GM18873 (cell line): ENCODE data around the gene TTYH3.

Experiments used
- ATAC-seq: cut with Tn5 transposase; IDR thresholded peaks from one replicate; pipeline ENCODE4 v1.9.1; 2021; ENCODE audit warnings: mild to moderate bottlenecking, moderate library complexity, moderate number of reproducible peaks; ENCODE audit not compliant: unreplicated experiment, low FRiP score

The TTYH3 gene

DNA sequence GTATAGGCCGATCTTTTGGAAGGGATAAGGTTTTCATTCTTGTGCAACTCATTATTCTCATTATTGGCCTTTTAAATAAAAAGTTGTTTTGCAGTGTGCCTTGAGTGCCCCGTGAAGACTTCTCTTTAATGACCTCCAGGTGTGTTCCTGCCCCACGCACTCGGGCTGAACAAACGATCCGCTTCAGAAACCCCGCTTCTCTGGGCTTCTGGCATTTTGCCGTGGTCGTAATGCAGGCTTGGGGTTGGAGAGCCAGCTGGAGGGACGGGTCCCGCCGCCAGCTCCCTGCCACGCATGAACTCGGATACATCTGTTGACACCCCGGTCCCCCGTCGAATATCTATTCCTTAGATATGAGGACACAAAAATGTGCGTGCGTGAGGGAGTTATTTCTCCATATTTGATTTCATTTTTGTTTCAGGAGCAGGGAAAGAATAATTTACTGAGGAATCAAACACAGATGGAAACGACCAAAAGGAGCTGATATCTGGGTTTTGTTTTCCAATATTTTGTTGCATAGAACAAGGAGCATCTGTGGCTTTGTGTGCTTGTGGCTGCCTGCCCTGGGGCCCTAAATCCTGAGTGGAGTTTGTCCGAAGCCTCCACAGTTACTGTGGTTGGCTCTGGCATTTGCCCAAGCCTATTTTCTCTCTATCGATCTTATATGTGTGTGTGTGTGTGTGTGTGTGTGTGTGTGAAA is 17.0 kb upstream of the TTYH3 start:
- ATAC-seq: no peak

GRCh38 chr7:2616387-2617324 is 15.1 kb upstream of the TTYH3 start:
- no peak for ATAC-seq

- ATAC-seq: no peak
These were observed 14.4 kb upstream of the TTYH3 start for GRCh38 chr7:2617325-2617905.

DNA sequence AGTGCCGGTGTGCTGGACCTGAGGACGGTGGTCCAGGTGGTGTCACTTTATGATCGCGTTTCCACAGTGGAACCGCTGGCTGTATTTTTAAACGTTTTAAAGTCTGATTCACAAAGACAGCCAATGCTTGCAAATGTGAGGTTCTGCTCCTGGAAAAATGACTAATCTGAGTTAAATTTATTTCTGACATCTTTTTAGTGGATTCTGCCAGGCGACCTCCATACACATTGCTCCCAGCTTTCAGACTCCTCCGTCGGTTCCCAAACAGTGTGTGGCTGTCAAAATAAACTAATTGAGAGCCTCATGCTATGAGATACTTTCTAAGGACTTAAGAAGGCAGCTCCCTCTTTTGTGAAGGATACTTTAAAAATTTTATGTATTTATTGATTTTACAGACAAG is 12.7 kb upstream of the TTYH3 start:
- no peak for ATAC-seq

DNA sequence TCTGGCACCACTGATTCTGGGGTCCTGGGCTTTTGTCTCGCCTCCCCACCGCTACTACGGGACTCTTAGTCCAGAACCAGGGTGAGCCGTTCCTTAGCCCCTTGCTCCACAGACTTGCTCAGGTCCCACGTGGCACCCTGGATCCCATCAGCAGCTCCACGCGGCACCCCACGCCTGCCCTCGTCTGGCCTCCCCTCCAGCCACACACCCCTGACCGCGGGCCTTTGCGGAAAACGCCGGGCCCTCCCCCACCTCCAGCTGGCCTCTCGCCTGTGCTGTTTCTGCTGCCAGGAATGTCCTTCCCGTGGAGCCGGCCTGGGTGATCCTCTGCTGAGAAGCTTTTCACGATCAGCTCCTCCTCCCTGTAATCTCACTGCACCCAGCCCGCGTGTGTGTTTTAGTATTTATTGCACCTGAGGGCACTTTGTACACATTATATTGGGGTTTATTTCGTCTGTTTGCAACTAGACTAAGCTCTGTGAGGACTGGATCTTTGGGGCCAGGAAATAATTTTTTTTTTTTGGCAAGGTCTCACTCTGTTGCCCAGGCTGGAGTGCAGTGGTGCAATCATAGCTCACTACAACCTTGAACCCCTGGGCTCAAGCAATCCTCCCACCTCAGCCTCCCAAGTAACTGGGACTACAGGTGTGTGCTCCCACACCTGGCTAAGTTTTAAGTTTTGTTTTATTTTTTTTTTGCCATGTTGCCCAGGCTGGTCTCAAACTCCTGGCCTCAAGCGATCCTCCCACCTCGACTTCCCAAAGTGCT is 10.5 kb upstream of the TTYH3 start:
- ATAC-seq: no peak

GRCh38 chr7:2621948-2622640 is 9.7 kb upstream of the TTYH3 start:
- ATAC-seq: no peak

DNA sequence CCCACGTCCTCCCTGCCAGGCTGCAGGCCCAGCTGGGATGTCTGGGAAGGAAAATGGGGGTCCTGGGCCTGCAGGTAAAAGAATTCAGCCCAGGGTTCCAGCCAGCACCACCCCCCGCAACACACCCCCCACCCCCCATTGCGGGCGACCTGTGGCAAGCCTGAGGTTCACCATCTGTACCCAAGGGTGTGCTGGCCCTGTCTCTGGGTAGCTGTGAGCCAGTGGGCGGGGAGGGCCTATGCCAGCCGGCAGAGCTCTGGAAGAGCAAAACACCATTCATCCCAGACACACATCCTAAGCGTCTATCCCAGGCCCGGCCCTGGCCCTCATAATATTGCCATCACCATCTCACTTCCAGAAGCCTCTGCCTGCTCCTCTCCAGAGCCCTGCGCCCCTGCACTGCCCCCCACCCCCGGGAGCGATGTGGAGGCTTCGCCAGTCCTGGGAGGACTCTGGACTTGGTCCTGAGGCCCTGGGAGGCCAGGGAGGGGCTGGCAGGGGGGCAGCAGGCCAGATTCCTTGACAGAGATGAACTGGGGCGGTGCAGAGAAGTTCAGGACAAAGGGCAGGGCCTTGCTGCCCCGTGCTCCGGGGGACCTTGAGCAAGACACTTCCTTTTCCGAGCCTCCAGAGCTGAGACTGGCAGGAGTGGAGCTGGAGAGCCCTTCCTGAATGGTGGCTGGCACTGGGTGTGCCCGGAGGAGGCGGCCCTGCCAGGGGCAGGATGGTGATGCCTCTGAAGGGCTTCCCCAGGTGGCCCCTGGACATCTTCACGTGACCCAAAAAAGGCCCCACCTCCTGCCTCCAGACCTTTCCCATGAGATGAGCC is 8.7 kb upstream of the TTYH3 start:
- ATAC-seq: no peak

DNA sequence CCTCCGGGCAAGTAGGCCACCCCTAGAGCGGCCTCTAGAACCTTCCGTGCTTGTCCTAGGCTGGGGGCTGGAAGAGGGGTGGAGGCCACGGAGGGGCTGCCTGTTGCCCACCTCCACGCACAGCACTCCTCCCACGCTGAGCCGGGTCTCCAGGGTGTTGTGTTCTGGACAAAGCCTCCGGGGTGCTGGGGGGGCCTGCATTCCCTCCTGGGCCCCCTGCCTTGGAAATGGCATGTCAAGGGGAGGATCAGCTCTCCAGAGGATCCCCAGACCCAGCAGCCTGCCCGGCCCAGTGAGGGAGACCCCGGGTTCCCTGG is 8.1 kb upstream of the TTYH3 start:
- ATAC-seq: no peak

GRCh38 chr7:2624293-2624886 is 7.4 kb upstream of the TTYH3 start:
- no peak for ATAC-seq

- no peak for ATAC-seq
These were observed 5.2 kb upstream of the TTYH3 start for GRCh38 chr7:2626498-2627117.

DNA sequence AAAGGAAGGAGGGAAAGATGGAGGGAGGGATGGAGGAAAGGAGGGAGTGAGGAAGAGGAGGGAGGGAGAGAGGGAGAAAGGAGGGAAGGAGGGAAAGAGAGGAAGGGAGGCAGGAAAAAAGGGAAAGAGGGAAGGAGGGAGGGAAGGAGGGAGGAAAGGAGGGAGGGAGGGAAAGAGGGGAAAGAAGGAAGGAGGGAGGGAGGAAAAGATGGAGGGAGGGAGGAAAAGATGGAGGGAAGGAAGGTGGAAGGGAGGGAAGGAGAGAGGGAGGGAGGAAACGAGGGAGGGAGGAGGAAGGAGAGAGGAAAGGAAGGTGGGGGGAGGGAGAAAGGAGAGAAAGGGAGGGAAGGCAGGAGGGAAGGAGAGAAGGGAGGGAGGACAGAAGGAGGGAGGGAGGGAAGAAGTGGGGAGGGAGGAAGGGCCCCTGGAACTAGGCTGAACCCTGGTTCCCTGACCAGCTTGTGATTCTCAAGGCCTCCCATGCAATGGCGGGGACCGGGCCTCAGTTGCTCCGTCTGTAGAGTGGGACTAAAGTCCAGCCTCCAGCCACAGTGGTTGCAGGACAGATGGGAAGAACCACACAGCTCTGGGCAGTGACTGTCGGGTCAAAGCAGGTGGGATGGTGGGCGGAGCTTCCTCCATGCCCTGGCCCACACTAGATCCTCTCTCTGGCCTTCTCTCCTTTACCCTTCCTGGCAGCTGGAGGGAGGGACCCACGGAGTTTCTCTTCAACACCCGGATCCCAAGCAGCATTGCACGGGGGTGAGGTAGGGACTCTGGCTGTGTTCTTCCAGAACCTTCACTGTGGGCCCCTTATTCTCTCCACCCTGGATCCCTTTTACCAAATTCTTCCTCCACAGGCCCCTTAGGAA is 4.3 kb upstream of the TTYH3 start:
- no peak for ATAC-seq

DNA sequence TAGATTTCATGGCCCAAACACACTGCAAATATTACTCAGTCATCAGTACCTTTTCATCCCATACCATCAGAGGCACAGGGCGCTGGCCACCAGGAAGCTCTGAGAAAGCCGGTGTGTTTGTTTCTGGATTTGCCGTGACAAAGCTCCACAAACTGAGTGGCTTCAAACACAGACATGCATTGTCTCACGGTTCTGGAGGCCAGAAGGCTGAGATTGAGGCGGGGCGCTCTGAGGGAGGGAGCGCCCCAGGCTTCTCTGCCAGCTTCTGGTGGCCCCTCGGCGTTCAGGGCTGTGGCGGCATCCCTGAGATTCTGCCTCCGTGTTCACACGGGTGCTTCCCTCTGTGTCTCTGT is 3.7 kb upstream of the TTYH3 start:
- no peak for ATAC-seq

GRCh38 chr7:2628891-2629290 is 2.9 kb upstream of the TTYH3 start:
- no peak for ATAC-seq

- ATAC-seq: no peak
These were observed 1.8 kb upstream of the TTYH3 start for GRCh38 chr7:2629746-2630681.

DNA sequence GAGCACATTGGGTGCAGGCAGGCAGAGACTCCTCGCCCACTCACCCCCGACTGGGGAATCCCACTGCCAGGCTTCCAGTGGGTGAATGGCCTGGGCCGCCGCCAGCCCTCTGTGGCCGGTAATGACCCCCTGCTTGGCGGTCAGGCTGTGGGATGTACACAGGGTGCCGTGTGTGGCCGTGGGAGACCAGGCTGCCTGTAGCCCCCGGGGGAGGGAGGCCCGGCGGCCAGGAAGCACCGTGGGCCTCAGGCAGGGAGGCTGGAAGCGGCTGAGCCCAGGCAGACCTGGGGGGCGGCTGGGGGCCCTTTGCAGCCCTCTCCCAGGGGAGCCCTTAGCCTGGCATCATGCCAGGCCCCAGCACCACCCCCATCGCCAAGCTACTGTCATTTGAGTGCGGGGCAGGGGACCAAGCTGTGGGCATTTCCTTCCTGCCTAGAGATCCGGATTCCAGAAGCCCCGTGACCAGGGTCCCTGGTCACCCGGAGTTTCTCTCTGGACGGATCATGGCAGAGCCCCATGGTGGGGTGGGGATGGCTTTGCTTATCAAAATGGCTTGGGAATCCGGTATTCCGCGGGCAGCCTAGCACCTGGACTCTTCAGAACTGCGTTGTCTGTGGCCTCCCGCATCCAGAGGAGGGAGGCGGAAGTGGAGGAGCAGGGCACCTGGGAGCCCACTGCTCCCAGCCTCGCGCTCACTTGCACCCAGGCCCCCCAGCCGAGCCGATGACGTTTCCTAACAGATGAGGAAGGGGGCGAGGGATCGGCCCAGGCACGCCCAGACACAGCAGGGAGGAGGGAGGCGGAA is 1.1 kb downstream of the TTYH3 start:
- ATAC-seq: no peak
